PC-3 (cell line): ENCODE data around the gene AUTS2. TPM values are rescaled to one million over a fixed set of nuclear protein-coding genes. Genes with fewer than 3 reads are reported as not detected.

Experiments used
- ATAC-seq: fragments of 200-7000 bp; cut with Tn5 transposase; 2 replicates; pipeline ENCODE4 v1.9.1; 2020; ENCODE audit warnings: mild to moderate bottlenecking, moderate library complexity
- BruUV-seq: library from RNA; stranded (reverse); fragments of 400-500 nt; replicated peaks from 2 replicates; lab custom pipeline; 2021; lab: Mats Ljungman, UMichigan
- CTCF ChIA-PET: fragments of 300-600 bp; sonication (Branson Sonifier 250); formaldehyde crosslinking; loops from one replicate; lab custom pipeline; 2022; ENCODE audit warnings: antibody characterized with exemption; lab: Charles Lee
- POLR2A ChIA-PET: fragments of 300-600 bp; sonication (Branson Sonifier 250); formaldehyde crosslinking; loops from one replicate; lab custom pipeline; 2022; ENCODE audit warnings: antibody characterized with exemption; ENCODE audit not compliant: unreplicated experiment; lab: Charles Lee
- DNase-seq: peaks from one replicate; pipeline ENCODE4 v3.0.0-alpha.2; 2015
- H2AFZ ChIP-seq: fragments of 300-600 bp; sonication (generic); 2 replicates; pipeline ENCODE4 v1.6.0; 2016; ENCODE audit warnings: antibody characterized with exemption, low read length
- H3F3A ChIP-seq: fragments of 300-600 bp; sonication (generic); one replicate; pipeline ENCODE4 v1.6.0; 2017; ENCODE audit warnings: antibody characterized with exemption, low read length, control low read depth, mild to moderate bottlenecking; ENCODE audit not compliant: unreplicated experiment
- H3K27ac ChIP-seq: fragments of 300-600 bp; sonication (generic); 2 replicates; pipeline ENCODE4 v1.5.1; 2016; ENCODE audit warnings: mild to moderate bottlenecking, low read length
- H3K27me3 ChIP-seq: fragments of 300-600 bp; sonication (generic); 2 replicates; pipeline ENCODE4 v1.6.1; 2016; ENCODE audit warnings: low read length, mixed read lengths
- H3K36me3 ChIP-seq: fragments of 300-600 bp; sonication (generic); 2 replicates; pipeline ENCODE4 v1.6.1; 2016; ENCODE audit warnings: low read depth, mixed run types, low read length, mixed read lengths
- H3K4me1 ChIP-seq: fragments of 300-600 bp; sonication (generic); 2 replicates; pipeline ENCODE4 v1.5.1; 2016; ENCODE audit warnings: low read length; ENCODE audit not compliant: insufficient read depth
- H3K4me2 ChIP-seq: fragments of 300-600 bp; sonication (generic); 2 replicates; pipeline ENCODE4 v1.6.0; 2016; ENCODE audit warnings: low read length
- H3K4me3 ChIP-seq: fragments of 300-600 bp; sonication (generic); 2 replicates; pipeline ENCODE4 v1.5.1; 2016; ENCODE audit warnings: mild to moderate bottlenecking, low read length, mixed read lengths
- H3K79me2 ChIP-seq: fragments of 300-600 bp; sonication (generic); 2 replicates; pipeline ENCODE4 v1.6.1; 2017; ENCODE audit warnings: low read length, mixed read lengths
- H3K9ac ChIP-seq: fragments of 300-600 bp; sonication (generic); 2 replicates; pipeline ENCODE4 v1.6.0; 2016; ENCODE audit warnings: mild to moderate bottlenecking, low read length
- H3K9me2 ChIP-seq: fragments of 300-600 bp; sonication (generic); replicated peaks from 2 replicates; pipeline ENCODE4 v1.6.1; 2016; ENCODE audit warnings: mixed run types, low read length, mixed read lengths
- H3K9me3 ChIP-seq: fragments of 300-600 bp; sonication (generic); 2 replicates; pipeline ENCODE4 v1.6.1; 2016; ENCODE audit warnings: low read length, mixed read lengths
- H4K20me1 ChIP-seq: fragments of 300-600 bp; sonication (generic); 2 replicates; pipeline ENCODE4 v1.6.1; 2016; ENCODE audit warnings: low read length, mixed read lengths
- CTCF ChIP-seq: fragments of 300-600 bp; sonication (generic); conservative IDR thresholded peaks from 2 replicates; pipeline ENCODE4 v1.5.1; 2017; ENCODE audit warnings: antibody characterized with exemption, low read depth, mild to moderate bottlenecking, low read length
- EZH2 ChIP-seq: fragments of 300-600 bp; sonication (generic); IDR thresholded peaks from one replicate; pipeline ENCODE4 v1.6.1; 2017; ENCODE audit warnings: antibody characterized with exemption, mild to moderate bottlenecking, low read length; ENCODE audit not compliant: unreplicated experiment
- EZH2phosphoT487 ChIP-seq: fragments of 300-600 bp; sonication (generic); IDR thresholded peaks from 2 replicates; pipeline ENCODE4 v1.6.1; 2018; ENCODE audit warnings: mild to moderate bottlenecking, antibody characterized with exemption, low read length, borderline replicate concordance
- intact Hi-C: fragments of 100-400 bp; cut with micrococcal nuclease; formaldehyde crosslinking; loops from 2 replicates; pipeline ENCODE4 v1.9.0; 2023
- total RNA-seq: library from RNA; depleted of rRNA; stranded (reverse); fragments of >200 nt; gene quantifications from 2 replicates; pipeline ENCODE4 v1.2.3, GENCODE V29; 2014

The AUTS2 gene
- total RNA-seq, 1 experiment from 2014 or later, result not detected

GRCh38 chr7:70645279-70645678, 1047.0 kb downstream of the AUTS2 start:
- no peaks in the 10 kb centered on the region for H3K4me1 ChIP-seq
- BruUV-seq, result no TSS peak
- H3K79me2 ChIP-seq, result no peaks in the 10 kb centered on the region
- H3K9me3 ChIP-seq, result no peaks in the 10 kb centered on the region
- H3F3A ChIP-seq, result no peaks in the 10 kb centered on the region
- TF ChIP-seq CTCF (no peak), EZH2phosphoT487 (no peak), EZH2 (no peak)
- ATAC-seq, result no peak
- no peak overlapping the region for H3K9ac ChIP-seq
- intact Hi-C loops, result no loop called here
- POLR2A ChIA-PET, result no interaction called here
- no peak overlapping the region for H3K4me2 ChIP-seq
- H2AFZ ChIP-seq, result no peak overlapping the region
- CTCF ChIA-PET, result no interaction called here
- no peak for DNase-seq
- no peaks in the 10 kb centered on the region for H3K36me3 ChIP-seq
- no peaks in the 10 kb centered on the region for H4K20me1 ChIP-seq
- no peak overlapping the region for H3K4me3 ChIP-seq
- no peaks in the 10 kb centered on the region for H3K9me2 ChIP-seq
- no peaks in the 10 kb centered on the region for H3K27me3 ChIP-seq
- no peak overlapping the region for H3K27ac ChIP-seq

GRCh38 chr7:70645876-70646351, 1047.6 kb downstream of the AUTS2 start:
- Histone ChIP-seq H3K4me3 (no peak overlapping the region), H3K27me3 (no peaks in the 10 kb centered on the region), H3K4me2 (no peak overlapping the region), H3K9ac (no peak overlapping the region), H2AFZ (no peak overlapping the region), H3K79me2 (no peaks in the 10 kb centered on the region), H4K20me1 (no peaks in the 10 kb centered on the region), H3F3A (no peaks in the 10 kb centered on the region), H3K9me2 (no peaks in the 10 kb centered on the region), H3K27ac (no peak overlapping the region), H3K4me1 (no peaks in the 10 kb centered on the region), H3K9me3 (no peaks in the 10 kb centered on the region), H3K36me3 (no peaks in the 10 kb centered on the region)
- no peak for DNase-seq
- TF ChIP-seq EZH2 (no peak), EZH2phosphoT487 (no peak), CTCF (no peak)
- ATAC-seq, result no peak
- intact Hi-C loops, result no loop called here
- ChIA-PET CTCF (no interaction called here), POLR2A (no interaction called here)
- no TSS peak for BruUV-seq

- no peak for ATAC-seq
- no TSS peak for BruUV-seq
- no peak overlapping the region for H3K4me3 ChIP-seq
- no peak overlapping the region for H3K9ac ChIP-seq
- no peaks in the 10 kb centered on the region for H3K27me3 ChIP-seq
- H3K4me2 ChIP-seq, result no peak overlapping the region
- no peaks in the 10 kb centered on the region for H3K9me2 ChIP-seq
- no peaks in the 10 kb centered on the region for H3F3A ChIP-seq
- no peaks in the 10 kb centered on the region for H3K9me3 ChIP-seq
- TF ChIP-seq CTCF (no peak), EZH2phosphoT487 (no peak), EZH2 (no peak)
- no peaks in the 10 kb centered on the region for H4K20me1 ChIP-seq
- no peak overlapping the region for H2AFZ ChIP-seq
- CTCF ChIA-PET, result no interaction called here
- intact Hi-C loops, result no loop called here
- POLR2A ChIA-PET, result no interaction called here
- H3K79me2 ChIP-seq, result no peaks in the 10 kb centered on the region
- no peak for DNase-seq
- H3K27ac ChIP-seq, result no peak overlapping the region
- no peaks in the 10 kb centered on the region for H3K4me1 ChIP-seq
- H3K36me3 ChIP-seq, result no peaks in the 10 kb centered on the region
Measured at GRCh38 chr7:70646536-70647248, 1048.4 kb downstream of the AUTS2 start.
